Mesothelial cell of epicardium (in vitro differentiated cells): Measurements from ENCODE around the gene GPC6. TPM values are rescaled to one million over a fixed set of nuclear protein-coding genes. Genes with fewer than 3 reads are reported as not detected.

Source experiments
- DNase-seq, 2 experiments: peaks; one replicate each; pipeline ENCODE4 v3.0.0; 2021; ENCODE audit warnings: low spot score in 2 of 2; ENCODE audit not compliant: unreplicated experiment in 2 of 2
- H3K27ac Mint-ChIP-seq: 2 replicates; pipeline ENCODE4 v1.8.0; 2021; ENCODE audit warnings: mixed read lengths
- H3K27me3 Mint-ChIP-seq: 2 replicates; pipeline ENCODE4 v1.8.0; 2021; ENCODE audit warnings: low read depth, mixed read lengths
- H3K36me3 Mint-ChIP-seq: 2 replicates; pipeline ENCODE4 v1.8.0; 2021; ENCODE audit warnings: mixed read lengths
- H3K4me1 Mint-ChIP-seq: 2 replicates; pipeline ENCODE4 v1.8.0; 2021; ENCODE audit warnings: mixed read lengths
- H3K4me3 Mint-ChIP-seq: 2 replicates; pipeline ENCODE4 v1.8.0; 2021; ENCODE audit warnings: mild to moderate bottlenecking, moderate library complexity, mixed read lengths
- H3K9me3 Mint-ChIP-seq: 2 replicates; pipeline ENCODE4 v1.8.0; 2021; ENCODE audit warnings: mixed read lengths
- total RNA-seq: library from RNA; stranded (reverse); gene quantifications from 3 replicates; pipeline ENCODE4 v1.2.1, GENCODE V29; 2021
- TF ChIP-seq, protein P1 (sequence below): fragments of 200-600 bp; sonication (generic); IDR thresholded peaks from one replicate; pipeline ENCODE4 v1.5.0; 2021; ENCODE audit warnings: antibody characterized with exemption; ENCODE audit not compliant: unreplicated experiment

GPC6 gene
- total RNA-seq, 1 donor from 2014 or later, result 112 TPM

DNA sequence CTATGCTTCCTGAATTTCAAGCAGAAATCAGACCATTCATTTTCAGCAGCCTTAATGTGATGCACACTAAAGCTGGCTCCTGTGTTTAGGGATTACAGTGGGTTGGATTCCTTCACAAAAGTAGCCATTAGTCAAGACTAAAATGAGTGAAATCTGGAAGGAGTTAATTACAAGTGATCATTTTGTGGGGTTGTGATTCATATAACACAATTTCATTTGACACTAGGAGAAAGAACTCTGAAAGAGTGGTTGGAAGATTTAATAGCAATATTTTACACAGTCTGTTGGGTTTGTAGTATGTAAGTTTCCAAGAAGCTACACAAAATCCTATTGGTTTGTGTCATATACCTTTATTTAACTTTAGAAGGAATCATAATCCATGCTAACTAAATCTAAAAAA is 1015.9 kb downstream of the GPC6 start:
- peaks cover 2% of the 10 kb centered on the region for H3K4me1 Mint-ChIP-seq
- TF ChIP-seq, protein P1, sequence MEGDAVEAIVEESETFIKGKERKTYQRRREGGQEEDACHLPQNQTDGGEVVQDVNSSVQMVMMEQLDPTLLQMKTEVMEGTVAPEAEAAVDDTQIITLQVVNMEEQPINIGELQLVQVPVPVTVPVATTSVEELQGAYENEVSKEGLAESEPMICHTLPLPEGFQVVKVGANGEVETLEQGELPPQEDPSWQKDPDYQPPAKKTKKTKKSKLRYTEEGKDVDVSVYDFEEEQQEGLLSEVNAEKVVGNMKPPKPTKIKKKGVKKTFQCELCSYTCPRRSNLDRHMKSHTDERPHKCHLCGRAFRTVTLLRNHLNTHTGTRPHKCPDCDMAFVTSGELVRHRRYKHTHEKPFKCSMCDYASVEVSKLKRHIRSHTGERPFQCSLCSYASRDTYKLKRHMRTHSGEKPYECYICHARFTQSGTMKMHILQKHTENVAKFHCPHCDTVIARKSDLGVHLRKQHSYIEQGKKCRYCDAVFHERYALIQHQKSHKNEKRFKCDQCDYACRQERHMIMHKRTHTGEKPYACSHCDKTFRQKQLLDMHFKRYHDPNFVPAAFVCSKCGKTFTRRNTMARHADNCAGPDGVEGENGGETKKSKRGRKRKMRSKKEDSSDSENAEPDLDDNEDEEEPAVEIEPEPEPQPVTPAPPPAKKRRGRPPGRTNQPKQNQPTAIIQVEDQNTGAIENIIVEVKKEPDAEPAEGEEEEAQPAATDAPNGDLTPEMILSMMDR, result no peak
- peaks cover 21% of the 10 kb centered on the region for H3K9me3 Mint-ChIP-seq
- H3K4me3 Mint-ChIP-seq, result no peak overlapping the region
- DNase-seq, result no peak
- no peaks in the 10 kb centered on the region for H3K27me3 Mint-ChIP-seq
- no peak overlapping the region for H3K27ac Mint-ChIP-seq
- H3K36me3 Mint-ChIP-seq, result peaks cover 19% of the 10 kb centered on the region

DNA sequence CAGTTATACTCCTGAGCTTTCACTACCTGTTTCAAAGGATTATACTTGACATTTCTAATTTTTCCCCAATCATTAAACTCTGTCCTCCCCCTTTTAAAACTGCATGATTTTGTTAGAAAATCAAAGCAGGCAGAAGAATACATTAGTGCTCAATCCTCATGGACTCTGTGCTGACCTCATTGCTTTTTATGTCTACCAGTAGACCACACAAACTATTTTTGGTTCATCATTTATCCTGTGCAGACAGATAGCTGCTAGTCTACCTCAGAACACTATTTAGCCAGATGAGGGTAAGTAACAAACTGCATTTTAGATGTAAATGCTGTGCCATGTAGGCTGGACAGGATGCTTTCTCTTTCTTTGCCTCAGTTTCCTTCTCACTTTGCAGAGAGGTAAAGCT is 1016.9 kb downstream of the GPC6 start:
- no peak overlapping the region for H3K27ac Mint-ChIP-seq
- no peaks in the 10 kb centered on the region for H3K27me3 Mint-ChIP-seq
- TF ChIP-seq, protein P1, result no peak
- DNase-seq, result no peak
- no peak overlapping the region for H3K4me3 Mint-ChIP-seq
- H3K4me1 Mint-ChIP-seq, result peaks cover 2% of the 10 kb centered on the region
- peaks cover 21% of the 10 kb centered on the region for H3K9me3 Mint-ChIP-seq
- peaks cover 19% of the 10 kb centered on the region for H3K36me3 Mint-ChIP-seq

DNA sequence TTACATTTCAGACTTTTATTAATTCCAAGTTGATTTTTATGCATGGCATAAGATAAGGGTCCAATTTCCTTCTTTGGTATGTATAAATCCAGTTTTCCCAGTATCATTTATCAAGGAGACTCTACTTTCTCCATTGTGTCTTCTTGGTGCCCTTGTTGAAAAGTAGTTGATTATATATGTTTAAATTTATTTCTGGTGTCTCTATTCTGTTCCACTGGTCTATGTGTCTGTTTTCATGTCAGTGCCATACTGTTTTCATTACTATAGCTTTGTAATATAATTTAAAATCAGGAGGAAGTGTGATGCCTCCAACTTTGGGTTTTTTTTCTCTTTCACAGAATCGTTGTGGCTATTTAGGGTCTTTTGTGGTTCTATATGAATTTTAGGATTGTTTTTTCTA is 1019.9 kb downstream of the GPC6 start:
- Mint-ChIP-seq H3K4me3 (no peak overlapping the region), H3K4me1 (peaks cover 2% of the 10 kb centered on the region), H3K36me3 (peaks cover 22% of the 10 kb centered on the region), H3K27ac (no peak overlapping the region), H3K9me3 (peaks cover 26% of the 10 kb centered on the region), H3K27me3 (no peaks in the 10 kb centered on the region)
- DNase-seq, result no peak
- TF ChIP-seq, protein P1, result no peak

DNA sequence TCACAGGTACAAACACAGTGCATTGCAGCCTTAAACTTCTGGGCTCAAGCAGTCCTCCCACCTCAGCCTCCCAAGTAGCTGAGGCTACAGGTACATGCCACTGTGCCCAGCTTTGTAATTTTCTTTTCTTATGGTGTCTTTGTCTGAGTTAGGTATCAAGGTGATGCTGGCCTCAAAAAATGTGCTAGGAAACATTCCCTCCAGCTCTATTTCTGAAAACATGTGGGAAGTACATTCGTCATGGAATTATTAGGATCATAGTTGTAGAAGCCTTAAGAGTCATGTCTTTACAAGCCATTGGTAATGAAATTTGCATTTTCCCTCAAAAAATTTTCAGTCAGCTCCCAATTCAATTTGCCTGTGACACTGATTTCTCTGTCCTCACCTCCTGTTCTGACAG is 1021.3 kb downstream of the GPC6 start:
- Mint-ChIP-seq H3K9me3 (peaks cover 26% of the 10 kb centered on the region), H3K27ac (no peak overlapping the region), H3K27me3 (no peaks in the 10 kb centered on the region), H3K4me3 (no peak overlapping the region), H3K36me3 (peaks cover 22% of the 10 kb centered on the region), H3K4me1 (peaks cover 11% of the 10 kb centered on the region)
- TF ChIP-seq, protein P1, result no peak
- DNase-seq, result no peak

DNA sequence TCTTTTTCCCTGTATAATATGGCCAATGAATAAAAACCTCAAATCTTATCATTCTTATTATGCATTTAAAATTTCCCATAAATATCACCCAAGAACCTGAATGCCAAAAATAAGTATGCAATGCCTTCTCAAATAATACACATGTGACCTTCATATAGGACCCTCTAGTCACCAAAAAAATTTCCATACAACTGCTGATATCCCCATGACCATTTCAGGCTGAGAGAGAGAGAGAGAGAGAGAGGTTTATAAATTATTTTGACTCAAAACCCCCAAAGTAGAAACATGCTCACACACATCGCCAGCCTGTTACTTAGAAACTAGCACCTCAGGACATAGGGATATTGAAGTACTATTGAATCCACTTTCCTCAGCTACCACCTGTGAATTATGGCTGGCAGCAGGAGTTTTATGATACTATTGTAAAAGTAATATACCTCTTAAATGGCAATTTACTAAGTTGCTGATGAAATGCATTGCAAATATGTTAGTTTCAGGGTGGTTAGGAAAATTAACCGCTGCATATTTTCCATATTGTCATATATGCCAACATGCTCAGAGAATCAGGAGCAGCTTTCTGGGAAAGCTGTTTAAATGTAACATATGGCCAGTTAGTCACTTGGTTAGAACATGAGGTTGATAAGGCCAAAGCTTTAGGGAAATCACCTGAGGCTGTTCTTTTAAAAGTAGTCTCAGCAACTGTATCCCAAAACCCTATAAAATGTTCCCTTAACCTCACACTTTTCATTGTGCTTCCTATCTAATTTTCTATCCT is 1022.0 kb downstream of the GPC6 start:
- TF ChIP-seq, protein P1, result no peak
- H3K4me1 Mint-ChIP-seq, result peaks cover 13% of the 10 kb centered on the region

More for the DNA sequence above, 1022.0 kb downstream of the GPC6 start:
- H3K27ac Mint-ChIP-seq, result no peak overlapping the region
- DNase-seq, result no peak
- peaks cover 22% of the 10 kb centered on the region for H3K36me3 Mint-ChIP-seq
- H3K27me3 Mint-ChIP-seq, result no peaks in the 10 kb centered on the region
- no peak overlapping the region for H3K4me3 Mint-ChIP-seq
- peaks cover 26% of the 10 kb centered on the region for H3K9me3 Mint-ChIP-seq
